OCI-LY1 (cell line): ENCODE measurements around the gene DOK7.
"Not testable (repeated sequence)": the region's sequence is repeated elsewhere in the genome, so short reads cannot be mapped to it uniquely, and the experiment has no call there.

ENCODE experiments used
- CTCF ChIP-seq: fragments of 200-600 bp; sonication (generic), shearing (Covaris generic); IDR thresholded peaks from 2 replicates; pipeline ENCODE4 v1.5.1; 2017; ENCODE audit warnings: mild to moderate bottlenecking, antibody characterized with exemption, low read length, moderate library complexity, mixed read lengths
- EZH2 ChIP-seq: fragments of 200-600 bp; sonication (generic), shearing (Covaris generic); IDR thresholded peaks from 2 replicates; pipeline ENCODE4 v1.8.0; 2017; ENCODE audit warnings: borderline replicate concordance, mixed run types, mild to moderate bottlenecking, antibody characterized with exemption, low read length, moderate library complexity, mixed read lengths

GRCh38 chr4:3455596-3455995, 7.5 kb upstream of the DOK7 start:
- TF ChIP-seq CTCF, EZH2: not testable (repeated sequence)
